Uterine smooth muscle cell (primary cell): ENCODE results near the gene DYNLT2B. TPM values are rescaled to one million over a fixed set of nuclear protein-coding genes. Genes with fewer than 3 reads are reported as not detected.

ENCODE experiments used
- total RNA-seq: library from RNA; depleted of rRNA; stranded (reverse); fragments of >200 nt; gene quantifications from 2 replicates; pipeline ENCODE4 v1.2.3, GENCODE V29; 2014

DYNLT2B gene
- total RNA-seq = 7.9 and 8.9 TPM in 2 replicates

GRCh38 chr3:196317687-196318467 is at the start of gene DYNLT2B:
Gene DYNLT2B, minus strand, starts transcription at chr3:196318240. Its CDS starts 88 bp downstream, at chr3:196318152.

GRCh38 chr3:196287440-196288140 is 30.4 kb downstream of the DYNLT2B start, which contains the start of gene PCYT1A:
Gene PCYT1A, minus strand, starts transcription at chr3:196287726. Its CDS starts 17,195 bp downstream, at chr3:196270531.

Other genes starting within 250 kb of the DYNLT2B start
- 301 and 315 TPM in 2 replicates for gene TFRC, start 236.2 kb downstream of the DYNLT2B start, total RNA-seq
- not detected in 2 replicates for gene ZDHHC19, start 106.8 kb downstream of the DYNLT2B start, total RNA-seq
- gene SLC51A, start 101.7 kb downstream of the DYNLT2B start, total RNA-seq = 0.25 TPM in 1 of 2 replicates, not detected in the other
- gene PCYT1A, start 30.5 kb downstream of the DYNLT2B start, total RNA-seq = 85.4 and 97.8 TPM in 2 replicates
- not detected in 2 replicates for gene TM4SF19, start 20.1 kb upstream of the DYNLT2B start, total RNA-seq
- 20.4 and 25.2 TPM in 2 replicates for gene UBXN7, start 114.2 kb upstream of the DYNLT2B start, total RNA-seq
- 19.0 and 24.1 TPM in 2 replicates for gene RNF168, start 185.5 kb upstream of the DYNLT2B start, total RNA-seq
- not detected in 2 replicates for gene SMCO1, start 197.1 kb upstream of the DYNLT2B start, total RNA-seq